K562 (cell line): ENCODE results near the gene SLC29A3. TPM values are rescaled to one million over a fixed set of nuclear protein-coding genes. Genes with fewer than 3 reads are reported as not detected.

Experiments
- AFF1 ChIP-seq, 2 experiments: fragments of 450-650 bp; IDR thresholded peaks; 2 replicates each; pipeline ENCODE4 v1.6.1; 2018; ENCODE audit warnings: mild to moderate bottlenecking in 2 of 2, low read depth in 1 of 2; ENCODE audit not compliant: partially characterized antibody in 2 of 2
- CBFA2T2 ChIP-seq: fragments of 450-650 bp; conservative IDR thresholded peaks from 2 replicates; pipeline ENCODE4 v1.6.1; 2017; ENCODE audit warnings: mild to moderate bottlenecking
- ETV6 ChIP-seq, 3 experiments: fragments of 150-350 bp in 1 of 3; sonication (generic) in 1 of 3; formaldehyde crosslinking in 1 of 3; IDR thresholded peaks; 2 replicates each; pipeline versions ENCODE4 v1.6.1 to v1.8.0; 2014 to 2022; ENCODE audit warnings: borderline replicate concordance in 2 of 3, low read depth in 2 of 3, antibody characterized with exemption in 1 of 3, low read length in 1 of 3, mild to moderate bottlenecking in 1 of 3, missing genetic modification reagents in 1 of 3
- MAX ChIP-seq: sonication (generic); formaldehyde crosslinking; IDR thresholded peaks from 2 replicates; pipeline ENCODE4 v1.9.0; 2022; ENCODE audit warnings: mild to moderate bottlenecking, missing genetic modification reagents
- MYC ChIP-seq, 2 experiments: fragments of 250-450 bp in 1 of 2; sonication (Bioruptor Pico) in 1 of 2; IDR thresholded peaks; 2 replicates each; pipeline versions ENCODE4 v1.5.1 to v1.6.1; 2012 to 2021; ENCODE audit warnings: low read depth in 2 of 2, borderline replicate concordance in 1 of 2, improper control_type of control experiment in 1 of 2, low read length in 1 of 2, mild to moderate bottlenecking in 1 of 2, moderate library complexity in 1 of 2
- YY1 ChIP-seq, 3 experiments: IDR thresholded peaks; 2 replicates each; pipeline ENCODE4 v1.6.1; 2011; ENCODE audit warnings: low read length in 2 of 3, mild to moderate bottlenecking in 2 of 3, moderate library complexity in 2 of 3, borderline replicate concordance in 1 of 3, control low read depth in 1 of 3, low read depth in 1 of 3; ENCODE audit not compliant: insufficient read depth in 3 of 3, insufficient replicate concordance in 2 of 3, control insufficient read depth in 1 of 3, insufficient read length in 1 of 3; ENCODE audit errors: extremely low read depth in 1 of 3
- ZBTB40 ChIP-seq, 2 experiments: fragments of 450-650 bp in 1 of 2; sonication (generic) in 1 of 2; formaldehyde crosslinking in 1 of 2; IDR thresholded peaks; 2 replicates each; pipeline versions ENCODE4 v1.7.1 to v1.9.0; 2016 to 2022; ENCODE audit warnings: inconsistent platforms in 1 of 2, mild to moderate bottlenecking in 1 of 2, missing genetic modification reagents in 1 of 2
- ZBTB9 ChIP-seq: fragments of 450-650 bp; formaldehyde crosslinking; IDR thresholded peaks from 2 replicates; pipeline ENCODE4 v1.4.0; 2020; ENCODE audit warnings: mild to moderate bottlenecking, moderate library complexity
- ZNF324 ChIP-seq: fragments of 250-450 bp; sonication (Bioruptor Pico); IDR thresholded peaks from 2 replicates; pipeline ENCODE4 v1.4.0; 2020; ENCODE audit warnings: mild to moderate bottlenecking
- polyA plus RNA-seq, 8 experiments: library from polyadenylated mRNA; depleted of rRNA in 4 of 8; stranded (reverse) in 5 of 8; unstranded in 3 of 8; fragments of >200 nt; fragmentation: Nextera tagmentation in 2 of 8; fragmentation: Illumina TruSeq in 1 of 8; extraction: Ambion mirVana in 2 of 8; extraction: Trizol in 1 of 8; gene quantifications; 2 replicates each; pipeline versions ENCODE4 v1.2.1 to v1.2.3, GENCODE V29; 2011 to 2014; ENCODE audit warnings: inconsistent platforms in 1 of 8, missing spikeins in 1 of 8
- total RNA-seq, 7 experiments: library from RNA; depleted of rRNA in 6 of 7; stranded (reverse); fragments of >200 nt in 6 of 7; fragmentation: Illumina TruSeq in 2 of 7; extraction: Trizol in 2 of 7; gene quantifications; 2 replicates each; pipeline versions ENCODE4 v1.2.1 to v1.2.3, GENCODE V29; 2011 to 2021; ENCODE audit warnings: low replicate concordance in 1 of 7

Gene SLC29A3
- total and polyA plus RNA-seq, 9 of the 15 experiments (the other 6 are each of a cell fraction or from before 2014, with no cell fraction given), result 2.1 to 10.7 (median 4.6) TPM

GRCh38 chr10:71323407-71323806 is 4.3 kb downstream of the SLC29A3 start (continued):
- TF ChIP-seq ZBTB40 (IDR thresholded peaks at IDR 0.05), result peak; percentile 68
- no peak for TF ChIP-seq ZBTB40 (CRISPR knock-in tag; IDR thresholded peaks at IDR 0.05)
- peak in 1 of 3 experiments; percentile 61 for TF ChIP-seq YY1 (IDR thresholded peaks at IDR 0.05; ENCODE audit: borderline replicate concordance in 1 of 3, control insufficient read depth in 1 of 3, extremely low read depth in 1 of 3, insufficient read depth in 3 of 3, insufficient read length in 1 of 3, insufficient replicate concordance in 2 of 3, low read depth in 1 of 3, low read length in 2 of 3)
- TF ChIP-seq MAX (CRISPR knock-in tag), result 0 out of 2 replicates have a peak, but pooled peaks have one; percentile 16
- peak; percentile 96 for TF ChIP-seq ETV6 (IDR thresholded peaks at IDR 0.05; ENCODE audit: borderline replicate concordance in 1 of 2, low read depth in 2 of 2, low read length in 1 of 2)
- no peak for TF ChIP-seq ETV6 (CRISPR knock-in tag; IDR thresholded peaks at IDR 0.05; ENCODE audit: borderline replicate concordance)
- TF ChIP-seq AFF1 (IDR thresholded peaks at IDR 0.05; ENCODE audit: low read depth in 1 of 2, partially characterized antibody in 2 of 2), result peak in 1 of 2 experiments; percentile 84
- TF ChIP-seq ZBTB9 (CRISPR knock-in tag), result no peak
- peak; percentile 85 for TF ChIP-seq MYC (IDR thresholded peaks at IDR 0.05; ENCODE audit: low read depth, low read length)
- no peak for TF ChIP-seq MYC (CRISPR knock-in tag; IDR thresholded peaks at IDR 0.05; ENCODE audit: borderline replicate concordance, low read depth)
- TF ChIP-seq ZNF324 (CRISPR knock-in tag), result no peak
- peak; percentile 70 for TF ChIP-seq CBFA2T2
